Stimulated activated CD8-positive, alpha-beta memory T cell treated with anti-CD3 and anti-CD28 coated beads, Interleukin-2, amount 100 ng/mL, for 48 hours (primary cell): Measurements from ENCODE around the gene GXYLT2.
A peak's percentile ranks its signal among the peaks of the same experiment; 100 is the strongest.

Experiments
- DNase-seq, 2 donors: peaks; one replicate each; pipeline ENCODE4 v3.0.0-alpha.2; 2020; ENCODE audit warnings: low read depth in 2 of 2

GXYLT2 gene, protein sequence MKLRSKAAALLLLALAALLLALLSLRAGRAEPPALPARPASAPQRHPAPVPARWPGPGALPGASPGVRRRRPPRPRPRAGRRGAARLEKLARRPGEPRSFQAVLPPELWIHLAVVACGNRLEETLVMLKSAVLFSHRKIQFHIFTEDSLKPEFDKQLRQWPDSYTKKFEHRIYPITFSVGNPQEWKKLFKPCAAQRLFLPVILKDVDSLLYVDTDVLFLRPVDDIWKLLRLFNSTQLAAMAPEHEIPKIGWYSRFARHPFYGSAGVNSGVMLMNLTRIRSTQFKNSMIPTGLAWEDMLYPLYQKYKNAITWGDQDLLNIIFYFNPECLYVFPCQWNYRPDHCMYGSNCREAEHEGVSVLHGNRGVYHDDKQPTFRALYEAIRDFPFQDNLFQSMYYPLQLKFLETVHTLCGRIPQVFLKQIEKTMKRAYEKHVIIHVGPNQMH

DNA sequence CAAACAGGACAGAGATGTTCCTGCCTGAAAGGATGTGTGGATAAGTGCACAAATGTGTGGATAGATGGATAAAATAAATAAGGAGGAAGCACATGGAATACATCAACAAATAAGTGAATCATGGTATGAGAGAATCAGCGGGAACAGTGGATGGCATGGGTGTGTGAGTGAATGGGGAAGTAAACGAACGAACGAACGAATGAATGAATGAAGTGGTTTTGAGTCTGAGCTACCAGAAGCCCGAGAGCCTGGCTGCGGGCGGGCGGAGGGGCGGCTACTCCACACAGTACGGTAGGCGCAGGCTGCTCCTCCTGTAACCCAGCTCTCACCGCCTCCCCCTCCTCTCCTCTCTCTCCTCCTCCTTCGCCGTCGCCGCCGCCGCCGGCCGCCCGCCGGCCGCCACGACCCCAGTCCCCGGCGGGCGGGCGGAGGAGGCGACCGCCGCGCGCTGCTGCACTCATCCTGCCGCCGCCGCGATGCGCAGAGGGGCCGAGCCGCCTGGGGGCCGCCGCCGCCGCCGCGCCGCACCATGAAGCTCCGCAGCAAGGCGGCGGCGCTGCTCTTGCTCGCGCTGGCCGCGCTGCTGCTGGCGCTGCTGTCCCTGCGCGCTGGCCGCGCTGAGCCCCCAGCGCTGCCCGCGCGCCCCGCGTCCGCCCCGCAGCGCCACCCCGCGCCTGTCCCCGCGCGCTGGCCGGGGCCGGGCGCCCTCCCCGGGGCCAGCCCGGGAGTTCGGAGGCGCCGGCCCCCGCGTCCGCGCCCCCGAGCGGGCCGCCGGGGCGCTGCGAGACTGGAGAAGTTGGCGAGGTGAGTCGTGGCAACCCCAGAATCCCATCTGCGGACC lies at the start of gene GXYLT2:
Gene GXYLT2, plus strand, starts transcription at position 342 of the 841 bp plus-strand sequence. Its CDS starts 188 bp downstream, at position 530.
- peak in 1 of 2 donors; percentile 14 for DNase-seq

DNA sequence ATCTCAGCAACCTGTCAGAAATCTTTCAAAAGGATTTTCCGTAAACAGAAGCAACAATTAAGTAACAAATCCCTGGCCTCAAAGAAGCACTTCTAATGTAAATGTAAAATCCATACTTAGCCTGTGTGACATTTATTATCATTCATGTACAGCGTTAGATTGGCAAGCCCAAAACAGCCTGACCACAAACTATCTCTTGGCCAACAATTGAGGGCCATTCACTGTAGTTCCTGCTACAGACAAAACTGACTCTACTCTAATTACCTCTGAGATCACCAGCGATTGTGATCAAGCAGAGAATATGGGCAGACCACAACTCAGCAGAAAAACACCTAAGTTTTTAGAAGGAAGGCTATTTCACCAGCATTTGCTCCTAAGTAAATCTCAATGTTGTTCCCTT lies 48.8 kb upstream of the GXYLT2 start:
- no peak for DNase-seq

DNA sequence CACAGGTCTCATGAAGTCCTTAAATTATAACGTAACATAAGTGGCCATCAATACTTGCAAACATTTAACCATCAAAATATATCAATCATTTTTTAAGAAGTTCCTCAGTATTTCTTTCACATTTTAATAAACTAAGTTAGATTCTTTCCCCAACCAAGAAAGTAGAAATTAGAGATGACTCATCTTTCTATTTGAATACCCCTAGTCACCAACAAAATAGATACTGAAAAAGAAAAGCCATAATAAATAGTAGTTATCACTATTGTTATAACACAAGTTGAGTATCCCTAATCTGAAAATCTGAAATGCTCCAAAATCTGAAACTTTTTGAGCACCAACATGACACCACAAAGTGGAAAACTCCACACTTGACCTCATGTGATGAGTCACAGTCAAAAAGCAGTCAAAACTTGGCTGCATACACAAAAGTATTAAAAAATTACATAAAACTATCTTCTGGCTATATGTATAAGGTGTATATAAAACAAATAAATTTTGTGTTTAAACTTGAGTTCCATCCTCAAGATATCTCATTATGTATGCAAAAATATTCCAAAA lies 43.3 kb upstream of the GXYLT2 start:
- DNase-seq: no peak

DNA sequence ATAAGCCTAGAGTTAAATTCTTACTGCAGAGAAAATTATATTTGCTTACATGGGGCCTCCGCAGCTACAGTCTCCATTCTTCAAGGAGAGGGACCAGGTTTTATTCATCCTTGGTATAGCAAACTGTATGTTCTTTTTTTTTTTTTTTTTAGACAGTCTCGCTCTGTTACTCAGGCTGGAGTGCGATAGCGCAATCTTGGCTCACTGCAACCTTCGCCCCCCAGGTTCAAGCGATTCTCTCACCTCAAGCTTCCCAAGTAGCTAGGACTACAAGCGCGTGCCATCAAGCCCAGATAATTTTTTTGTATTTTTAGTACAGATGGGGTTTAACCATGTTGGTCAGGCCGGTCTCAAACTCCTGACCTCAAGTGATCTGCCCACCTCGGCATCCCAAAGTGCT lies 41.7 kb upstream of the GXYLT2 start:
- DNase-seq: no peak

DNA sequence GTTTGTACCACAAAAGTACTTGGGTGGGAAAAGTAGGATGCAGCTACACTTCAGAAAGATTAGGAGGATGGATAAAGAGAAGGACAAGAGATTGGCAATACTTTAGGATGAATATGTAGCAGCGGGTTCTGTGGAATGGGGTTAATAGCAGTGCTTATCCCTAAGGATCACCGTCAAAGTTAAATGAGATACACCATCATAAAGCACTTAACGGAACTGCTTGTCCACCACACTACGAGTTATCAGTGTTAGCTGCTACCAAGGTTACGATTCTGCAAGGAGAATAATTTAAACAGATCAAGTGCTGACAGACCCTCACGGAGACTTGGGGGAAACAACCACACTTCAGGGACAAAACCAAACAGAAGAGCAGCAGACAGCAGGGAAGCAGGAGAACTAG lies 40.6 kb upstream of the GXYLT2 start:
- DNase-seq: no peak

DNA sequence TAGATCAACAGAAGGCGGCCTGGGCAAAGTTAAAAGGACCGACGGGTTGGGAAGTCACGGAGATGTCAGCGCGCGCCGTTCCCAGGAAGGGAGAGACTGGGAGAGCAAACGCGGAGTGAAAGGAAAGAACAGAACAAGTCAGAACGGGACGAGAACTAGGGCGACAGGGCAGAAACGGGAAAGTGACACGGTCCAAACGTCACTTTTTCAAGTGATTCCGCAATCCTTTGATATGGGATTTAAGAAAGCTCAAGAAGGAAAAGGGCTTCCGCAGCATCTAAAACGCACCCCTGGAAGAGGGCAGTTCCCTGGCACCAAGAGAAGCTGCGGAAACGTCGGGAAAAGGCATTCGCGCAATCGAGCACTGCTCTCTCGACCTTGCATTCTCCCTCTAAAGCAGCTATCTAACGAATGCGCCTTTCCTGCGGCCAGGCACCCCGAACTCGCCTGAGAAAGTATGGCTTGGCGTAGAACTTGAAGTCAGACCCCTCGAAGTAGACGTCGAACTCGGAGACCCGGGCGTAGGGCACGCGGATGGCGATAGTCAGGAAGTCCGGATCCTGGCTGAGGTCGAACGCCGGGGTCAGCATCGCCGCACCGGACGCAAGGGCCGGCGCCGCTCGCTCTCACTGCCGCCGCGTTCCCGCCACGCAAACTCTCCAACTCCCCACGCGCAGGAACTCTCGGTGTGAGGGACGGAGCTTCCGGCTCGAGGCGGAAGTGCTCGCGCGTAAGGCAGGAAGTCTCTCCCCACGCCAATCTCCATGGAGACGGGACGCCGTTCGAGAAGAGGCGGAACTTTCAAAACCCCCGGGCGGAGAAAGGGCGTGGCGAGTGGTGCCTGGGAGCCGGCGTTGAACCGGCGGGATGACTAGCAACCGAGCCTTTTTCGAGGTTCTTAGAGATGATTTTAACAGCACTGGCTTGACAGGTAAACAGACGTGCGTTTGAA lies 39.8 kb upstream of the GXYLT2 start, which contains the start of gene SHQ1:
Gene SHQ1, minus strand, starts transcription at position 695 of the 952 bp plus-strand sequence. Its CDS starts 105 bp downstream, at position 590.
- DNase-seq: peak; percentile 90 to 97

DNA sequence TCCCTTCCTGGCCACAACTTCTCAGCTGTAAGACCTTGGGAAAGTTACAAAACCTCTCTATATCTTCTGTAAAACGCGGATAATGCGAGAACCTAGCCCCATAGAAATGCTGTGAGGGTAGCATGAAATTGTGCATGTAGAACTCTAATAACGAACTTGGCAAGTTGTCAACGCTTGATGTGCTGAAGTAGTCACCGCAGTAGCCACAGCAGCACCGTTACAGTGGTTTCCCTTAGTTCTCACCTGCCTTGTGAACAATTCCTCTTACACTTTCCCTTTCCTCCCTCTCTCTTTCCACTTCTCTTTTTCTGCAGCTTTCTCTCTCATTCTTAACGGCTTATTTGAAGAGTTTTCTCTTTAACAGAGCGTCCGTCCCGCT lies 39.2 kb upstream of the GXYLT2 start:
- DNase-seq: peak in 1 of 2 donors; percentile 8

DNA sequence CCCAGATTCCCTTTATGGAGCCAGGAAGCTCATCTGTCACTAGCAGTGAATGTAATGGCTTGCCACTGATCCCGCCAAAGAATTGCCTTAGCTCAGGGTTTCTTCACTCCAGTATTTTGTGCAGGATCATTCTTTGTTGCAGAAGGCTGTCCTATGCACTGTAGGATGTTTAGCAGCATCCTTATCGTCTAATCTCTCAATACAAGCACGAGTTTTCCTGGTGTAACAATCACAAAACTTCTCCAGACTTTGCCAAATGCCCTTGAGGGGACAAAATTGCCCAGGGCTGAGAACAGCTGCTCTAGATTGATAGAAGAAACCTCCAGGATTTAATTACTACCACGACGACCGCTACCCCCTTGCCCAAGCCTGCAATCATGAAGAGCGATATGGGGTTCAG lies 32.8 kb upstream of the GXYLT2 start:
- no peak for DNase-seq

DNA sequence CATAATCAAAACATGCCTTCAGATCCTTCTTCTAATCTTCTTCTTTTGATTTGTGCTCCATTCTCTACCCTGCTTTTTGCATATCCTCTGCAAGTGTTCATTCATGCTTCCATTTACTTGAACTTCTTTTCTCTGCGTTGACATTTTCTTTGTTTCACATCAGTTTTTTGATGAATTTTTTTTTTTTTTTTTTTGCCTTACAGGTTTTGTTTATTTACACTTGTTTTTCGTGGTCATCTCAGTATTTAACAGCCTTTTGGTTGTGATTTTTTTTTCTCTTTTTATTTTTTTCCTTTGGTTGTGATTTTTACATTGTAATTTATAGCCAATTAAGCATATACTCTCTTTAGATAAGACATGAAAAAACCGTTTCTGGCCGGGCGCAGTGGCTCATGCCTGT lies 27.8 kb upstream of the GXYLT2 start:
- DNase-seq: no peak

DNA sequence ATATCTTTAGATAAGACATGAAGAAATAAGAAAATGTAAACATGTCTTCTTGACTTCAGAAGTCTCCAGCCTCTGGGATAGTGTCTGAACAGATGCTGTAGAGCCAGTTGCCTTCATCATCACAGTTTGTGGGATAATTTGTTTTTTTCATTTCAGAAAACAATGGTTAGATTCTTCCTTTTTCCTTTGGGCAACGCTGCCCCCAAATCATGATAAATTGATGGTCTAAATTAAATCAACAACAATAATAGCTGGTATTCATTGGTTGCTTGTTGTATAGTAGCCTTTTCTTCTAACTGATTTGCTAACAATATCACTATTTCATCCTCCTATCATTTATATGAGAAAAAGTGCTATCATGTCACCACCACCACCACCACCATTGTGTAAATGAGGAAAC lies 27.0 kb upstream of the GXYLT2 start:
- no peak for DNase-seq

DNA sequence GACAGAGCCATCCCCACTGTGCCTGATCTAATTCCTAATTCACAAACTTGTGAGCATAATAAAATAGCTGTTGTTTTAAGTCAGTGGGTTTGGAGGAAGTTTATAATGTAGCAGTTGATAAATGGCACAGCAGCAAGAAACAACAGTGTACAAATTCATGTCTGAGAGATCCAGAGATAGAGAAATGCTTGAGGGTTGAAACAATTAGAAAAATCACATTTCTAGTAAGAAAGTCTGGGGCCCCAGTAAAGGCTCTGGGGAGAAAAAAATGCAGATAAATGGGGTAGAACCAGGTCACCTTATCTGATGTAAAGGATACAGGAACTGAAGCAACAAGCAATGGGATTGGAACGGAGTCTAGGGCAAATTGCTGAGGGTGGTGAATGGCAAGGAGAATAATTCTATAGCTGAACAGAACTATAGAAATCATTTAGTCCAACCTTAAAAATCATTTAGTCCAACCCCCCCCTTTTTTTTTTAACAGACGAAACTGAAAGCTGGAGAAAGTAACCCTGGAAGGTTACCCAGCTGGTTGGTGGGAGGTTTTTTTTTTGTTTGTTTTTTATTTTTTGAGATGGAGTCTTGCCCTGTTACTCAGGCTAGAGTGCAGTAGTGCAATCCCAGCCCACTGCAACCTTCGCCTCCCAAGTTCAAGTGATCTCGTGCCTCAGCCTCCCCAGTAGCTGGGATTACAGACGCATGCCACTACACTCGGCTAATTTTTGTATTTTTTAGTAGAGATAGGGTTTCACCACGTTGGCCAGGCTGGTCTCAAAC lies 25.3 kb upstream of the GXYLT2 start:
- no peak for DNase-seq

DNA sequence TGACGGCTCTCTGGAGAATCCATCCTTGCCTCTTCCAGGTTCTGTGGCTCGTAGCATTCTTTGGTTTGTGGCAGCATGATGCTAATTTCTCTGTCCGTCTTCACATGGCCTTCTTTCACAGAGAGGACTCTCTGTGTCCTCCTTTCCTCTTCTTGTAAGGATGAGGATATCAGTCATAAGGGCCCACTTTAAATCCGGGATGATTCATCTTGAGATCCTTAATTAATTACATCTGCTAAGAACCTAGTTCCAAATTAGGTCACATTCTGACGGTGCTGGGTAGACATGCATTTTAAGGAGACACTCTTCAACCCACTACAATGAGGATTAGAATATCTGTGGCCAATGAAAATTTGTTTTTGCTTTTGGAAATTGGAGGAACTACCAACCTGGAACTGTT lies 15.7 kb upstream of the GXYLT2 start:
- DNase-seq: no peak

DNA sequence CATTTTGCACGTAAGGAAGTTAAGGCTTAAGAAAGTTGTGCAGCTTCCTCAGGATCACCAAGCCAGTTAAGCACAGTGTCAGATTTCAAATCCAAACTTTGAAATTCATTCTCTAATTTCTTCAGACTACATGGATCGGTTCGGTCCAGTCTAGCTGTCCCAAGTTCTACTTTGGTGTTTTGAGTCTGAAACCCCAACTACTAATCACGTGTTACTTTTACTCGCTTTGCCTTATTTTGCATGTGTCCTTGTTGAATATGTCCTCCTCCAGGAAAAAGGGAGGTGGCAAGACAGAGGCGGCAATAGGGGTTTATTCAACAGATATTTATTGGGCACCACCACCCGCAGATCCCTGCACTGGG lies 522 bp upstream of the GXYLT2 start:
- no peak for DNase-seq

DNA sequence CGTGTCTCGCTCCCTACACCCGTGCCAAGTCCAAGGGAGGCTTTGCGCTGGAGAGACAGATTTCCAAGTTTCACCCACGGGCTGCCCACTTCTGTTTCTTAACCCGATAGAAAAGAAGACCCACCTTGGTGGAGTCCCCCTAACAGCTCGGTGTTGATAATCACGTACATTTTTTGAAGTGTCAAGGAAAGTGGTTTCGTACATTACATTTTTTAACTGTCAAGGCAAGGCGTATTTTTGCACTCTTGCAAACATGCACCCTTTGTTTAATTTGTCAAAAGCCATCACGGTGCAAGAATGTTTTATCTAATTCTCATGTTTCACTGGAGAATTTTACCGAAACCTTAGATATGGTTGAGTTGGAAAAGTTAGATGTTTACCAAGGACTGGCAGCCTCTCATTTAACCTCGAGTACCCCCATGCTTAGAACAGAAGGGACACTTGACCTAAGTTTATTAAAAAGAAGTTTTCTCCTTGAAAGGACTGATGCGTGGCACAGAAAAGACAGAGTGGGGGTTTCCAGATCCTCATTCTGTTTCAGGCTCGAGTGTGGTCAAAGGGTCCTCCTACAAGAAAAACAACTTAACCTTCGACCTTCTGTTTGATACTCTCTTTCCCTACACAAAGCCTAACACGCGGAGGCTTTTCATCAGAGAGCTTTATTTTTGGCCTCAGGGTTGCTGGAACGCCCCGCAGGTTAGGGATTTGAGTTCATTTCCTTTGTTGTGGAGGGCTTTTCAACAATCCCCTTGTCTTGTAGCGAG lies 882 bp downstream of the GXYLT2 start:
- DNase-seq: no peak

DNA sequence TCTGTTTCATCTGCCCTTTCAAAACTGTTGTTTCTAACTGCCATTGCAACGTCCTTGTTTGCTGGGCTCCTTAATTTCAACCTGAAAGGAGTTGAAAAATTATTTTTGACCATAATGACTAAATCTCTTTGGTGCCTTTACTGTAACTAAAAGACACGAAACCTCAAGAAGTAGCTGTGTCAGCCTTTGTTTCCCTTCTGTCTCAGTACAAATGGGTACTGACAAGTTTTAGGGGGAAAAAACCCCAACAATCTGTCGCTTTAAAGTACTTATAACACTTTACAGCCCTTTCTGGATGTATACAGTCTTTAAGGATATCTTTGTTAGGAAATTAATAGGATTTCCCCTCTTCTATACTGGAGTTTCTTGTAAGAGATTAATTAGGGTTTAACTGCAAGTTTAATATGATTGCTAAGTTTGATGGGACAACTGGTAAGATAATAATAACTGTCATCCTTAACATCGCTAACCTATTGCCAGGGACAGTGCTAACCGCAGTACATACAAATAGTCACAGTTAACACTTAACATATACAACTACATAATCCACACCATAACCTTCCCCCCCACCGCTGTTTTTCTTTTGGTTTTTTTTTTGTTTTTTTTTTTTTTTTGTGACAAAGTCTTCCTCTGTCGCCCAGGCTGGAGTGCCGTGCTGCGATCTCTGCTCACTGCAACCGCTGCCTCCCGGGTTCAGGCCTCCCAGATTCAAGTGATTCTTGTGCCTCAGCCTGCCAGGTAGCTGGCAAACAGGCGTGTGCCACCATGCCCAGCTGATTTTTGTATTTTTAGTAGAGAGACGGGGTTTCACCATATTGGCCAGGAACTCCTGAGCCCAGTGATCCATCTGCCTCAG lies 1.7 kb downstream of the GXYLT2 start:
- no peak for DNase-seq

DNA sequence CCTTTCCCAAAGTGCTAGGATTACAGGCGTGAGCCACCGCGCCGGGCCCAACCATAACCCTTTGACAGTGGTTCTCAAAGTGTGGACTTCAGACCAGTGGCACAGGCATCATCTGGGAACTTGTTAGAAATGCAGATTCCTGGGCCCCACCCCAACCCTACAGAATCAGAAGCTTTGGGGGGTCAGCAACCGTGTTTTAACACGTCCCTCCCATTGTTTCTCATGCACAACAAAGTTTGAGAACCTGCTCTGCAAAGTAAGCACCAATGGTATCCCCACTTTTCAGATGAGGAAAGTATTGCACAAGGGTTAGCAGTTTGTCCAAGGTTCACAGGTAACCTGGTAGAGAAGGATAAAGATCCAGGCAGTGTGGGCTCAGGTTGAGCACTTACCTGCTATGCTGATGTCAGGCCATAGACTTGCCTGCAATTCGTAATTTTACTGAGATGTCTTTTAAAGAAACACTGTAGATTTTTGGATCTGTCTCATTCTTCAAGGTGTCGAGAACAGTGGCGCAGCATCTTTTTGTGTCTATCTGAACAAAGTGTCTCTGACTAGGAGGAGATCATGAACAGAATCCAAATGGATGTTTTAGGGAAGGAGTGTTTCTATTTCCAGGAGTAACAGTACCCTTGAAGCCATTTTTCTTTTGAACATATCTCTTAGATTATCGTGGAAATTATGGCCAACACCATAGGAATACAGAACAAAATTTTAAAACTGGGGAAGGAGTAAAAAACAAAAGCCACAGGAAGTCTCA lies 2.5 kb downstream of the GXYLT2 start:
- DNase-seq: no peak

DNA sequence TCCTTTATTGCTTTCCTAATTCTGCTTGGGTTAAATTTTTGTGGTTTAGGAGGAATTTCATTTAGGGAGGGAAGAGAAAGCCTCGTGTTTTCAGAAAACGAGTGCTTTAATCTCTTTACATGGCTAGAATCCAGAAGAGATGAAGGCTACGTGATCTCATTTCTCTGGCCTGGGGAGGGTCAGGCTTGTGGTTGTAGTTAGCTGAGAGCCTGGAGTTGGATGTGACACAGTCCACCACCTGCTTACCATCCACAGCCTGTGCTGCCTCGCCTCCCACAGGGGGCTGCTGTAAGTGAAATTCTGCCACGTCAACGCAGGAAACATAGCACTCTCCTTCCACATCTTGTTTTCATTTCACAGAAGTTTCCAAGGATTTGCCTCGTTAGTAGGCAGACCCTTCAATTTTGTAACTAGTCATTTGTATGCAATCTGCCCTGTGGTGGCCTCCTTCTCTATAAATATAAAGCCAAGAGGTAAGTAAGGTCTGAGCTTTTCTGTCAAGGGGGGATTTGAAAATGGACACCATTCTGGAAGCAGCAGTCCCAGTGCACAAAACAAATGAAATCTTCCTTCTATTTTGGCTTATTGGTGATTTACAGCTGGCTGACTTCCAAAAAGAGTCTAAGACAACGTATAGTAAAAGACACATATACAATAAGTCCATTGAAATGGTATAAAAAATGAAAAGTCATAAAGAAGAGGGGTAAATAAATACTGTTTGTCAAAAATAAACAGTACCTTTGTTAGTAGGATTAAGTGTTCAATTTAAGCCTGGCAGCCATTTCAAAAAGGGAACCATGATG lies 3.4 kb downstream of the GXYLT2 start:
- DNase-seq: no peak
